ENCODE data around the gene MS4A18.

The MS4A18 gene

GRCh38 chr11:60783141-60783484 is 58.6 kb downstream of the MS4A18 start:
- TF ChIP-seq TAF1 (IDR thresholded peaks at IDR 0.05; ENCODE audit: low read depth): no peak
- TF ChIP-seq EP300 (IDR thresholded peaks at IDR 0.05; ENCODE audit: borderline replicate concordance): no peak
- TF ChIP-seq, protein P1, sequence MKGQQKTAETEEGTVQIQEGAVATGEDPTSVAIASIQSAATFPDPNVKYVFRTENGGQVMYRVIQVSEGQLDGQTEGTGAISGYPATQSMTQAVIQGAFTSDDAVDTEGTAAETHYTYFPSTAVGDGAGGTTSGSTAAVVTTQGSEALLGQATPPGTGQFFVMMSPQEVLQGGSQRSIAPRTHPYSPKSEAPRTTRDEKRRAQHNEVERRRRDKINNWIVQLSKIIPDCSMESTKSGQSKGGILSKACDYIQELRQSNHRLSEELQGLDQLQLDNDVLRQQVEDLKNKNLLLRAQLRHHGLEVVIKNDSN (IDR thresholded peaks at IDR 0.05): no peak
- TF ChIP-seq NFIC (IDR thresholded peaks at IDR 0.05): no peak
- no peak for TF ChIP-seq TEAD4 (IDR thresholded peaks at IDR 0.05)
- no peak for TF ChIP-seq RAD21 (IDR thresholded peaks at IDR 0.05; ENCODE audit: low read depth)
- TF ChIP-seq TCF12 (IDR thresholded peaks at IDR 0.05; ENCODE audit: low read depth): no peak
- no peak for TF ChIP-seq CREB1 (IDR thresholded peaks at IDR 0.05; ENCODE audit: low read depth)
- TF ChIP-seq, protein P2, sequence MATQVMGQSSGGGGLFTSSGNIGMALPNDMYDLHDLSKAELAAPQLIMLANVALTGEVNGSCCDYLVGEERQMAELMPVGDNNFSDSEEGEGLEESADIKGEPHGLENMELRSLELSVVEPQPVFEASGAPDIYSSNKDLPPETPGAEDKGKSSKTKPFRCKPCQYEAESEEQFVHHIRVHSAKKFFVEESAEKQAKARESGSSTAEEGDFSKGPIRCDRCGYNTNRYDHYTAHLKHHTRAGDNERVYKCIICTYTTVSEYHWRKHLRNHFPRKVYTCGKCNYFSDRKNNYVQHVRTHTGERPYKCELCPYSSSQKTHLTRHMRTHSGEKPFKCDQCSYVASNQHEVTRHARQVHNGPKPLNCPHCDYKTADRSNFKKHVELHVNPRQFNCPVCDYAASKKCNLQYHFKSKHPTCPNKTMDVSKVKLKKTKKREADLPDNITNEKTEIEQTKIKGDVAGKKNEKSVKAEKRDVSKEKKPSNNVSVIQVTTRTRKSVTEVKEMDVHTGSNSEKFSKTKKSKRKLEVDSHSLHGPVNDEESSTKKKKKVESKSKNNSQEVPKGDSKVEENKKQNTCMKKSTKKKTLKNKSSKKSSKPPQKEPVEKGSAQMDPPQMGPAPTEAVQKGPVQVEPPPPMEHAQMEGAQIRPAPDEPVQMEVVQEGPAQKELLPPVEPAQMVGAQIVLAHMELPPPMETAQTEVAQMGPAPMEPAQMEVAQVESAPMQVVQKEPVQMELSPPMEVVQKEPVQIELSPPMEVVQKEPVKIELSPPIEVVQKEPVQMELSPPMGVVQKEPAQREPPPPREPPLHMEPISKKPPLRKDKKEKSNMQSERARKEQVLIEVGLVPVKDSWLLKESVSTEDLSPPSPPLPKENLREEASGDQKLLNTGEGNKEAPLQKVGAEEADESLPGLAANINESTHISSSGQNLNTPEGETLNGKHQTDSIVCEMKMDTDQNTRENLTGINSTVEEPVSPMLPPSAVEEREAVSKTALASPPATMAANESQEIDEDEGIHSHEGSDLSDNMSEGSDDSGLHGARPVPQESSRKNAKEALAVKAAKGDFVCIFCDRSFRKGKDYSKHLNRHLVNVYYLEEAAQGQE (IDR thresholded peaks at IDR 0.05; ENCODE audit: low read depth): no peak

DNA sequence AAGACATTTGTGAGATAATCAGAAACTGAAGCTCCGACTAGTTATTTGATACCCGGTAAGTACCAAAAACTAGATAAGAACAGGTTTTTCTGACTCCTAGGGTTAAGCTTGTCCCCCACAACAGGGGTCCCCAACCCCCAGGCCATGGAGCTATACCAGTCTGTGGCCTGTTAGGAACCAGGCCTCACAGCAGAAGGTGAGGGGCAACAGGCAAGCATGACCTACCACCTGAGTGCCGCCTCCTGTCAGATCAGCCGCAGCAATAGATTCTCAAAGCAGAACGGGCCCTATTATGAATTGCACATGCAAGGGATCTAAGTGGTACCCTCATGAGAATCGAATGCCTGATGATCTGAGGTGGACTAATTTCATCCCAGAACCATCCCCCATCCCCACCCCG is 59.4 kb downstream of the MS4A18 start:
- TF ChIP-seq CREB1 (IDR thresholded peaks at IDR 0.05; ENCODE audit: low read depth) (no peak), YY1 (IDR thresholded peaks at IDR 0.05; ENCODE audit: low read depth) (no peak), NFIC (IDR thresholded peaks at IDR 0.05) (no peak), TAF1 (IDR thresholded peaks at IDR 0.05; ENCODE audit: low read depth) (no peak), MAX (IDR thresholded peaks at IDR 0.05) (no peak), RAD21 (IDR thresholded peaks at IDR 0.05; ENCODE audit: low read depth) (no peak), TCF12 (IDR thresholded peaks at IDR 0.05; ENCODE audit: low read depth) (no peak), ZBTB7A (IDR thresholded peaks at IDR 0.05; ENCODE audit: low read depth) (no peak), EP300 (IDR thresholded peaks at IDR 0.05; ENCODE audit: borderline replicate concordance) (no peak), CEBPB (IDR thresholded peaks at IDR 0.05) (no peak), TEAD4 (IDR thresholded peaks at IDR 0.05) (no peak), EGR1 (IDR thresholded peaks at IDR 0.05) (no peak), FOXM1 (IDR thresholded peaks at IDR 0.05; ENCODE audit: borderline replicate concordance, low read depth) (no peak)
- TF ChIP-seq, protein P2 (IDR thresholded peaks at IDR 0.05; ENCODE audit: low read depth): no peak
- TF ChIP-seq, protein P1 (IDR thresholded peaks at IDR 0.05): no peak

DNA sequence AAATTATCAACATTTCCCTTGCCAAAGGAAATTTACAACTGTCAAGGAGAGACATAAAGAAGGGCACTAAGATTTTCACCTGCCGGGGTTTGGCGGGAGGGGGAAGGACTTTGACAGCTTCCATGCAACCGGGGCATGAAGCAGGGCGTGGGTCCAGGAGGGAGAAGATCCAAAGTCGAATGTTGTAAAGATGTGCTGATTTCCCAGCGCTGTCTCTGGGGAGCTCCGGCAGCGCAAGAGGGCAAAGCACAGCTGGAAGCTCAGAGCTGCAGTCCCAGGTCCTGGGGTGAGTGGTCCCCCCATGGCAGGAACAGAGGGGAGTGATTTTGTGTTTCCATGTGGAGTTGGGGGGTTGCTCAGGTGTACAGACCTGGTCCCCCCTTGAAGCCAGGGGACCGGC is 60.6 kb downstream of the MS4A18 start, which contains the start of gene MS4A10:
Gene MS4A10 (plus strand): TSS at position 198 of the 400 bp plus-strand sequence. CDS start 5,003 bp downstream, outside the sequence.
- no peak for TF ChIP-seq RAD21 (IDR thresholded peaks at IDR 0.05; ENCODE audit: low read depth)
- TF ChIP-seq FOXM1 (IDR thresholded peaks at IDR 0.05; ENCODE audit: borderline replicate concordance, low read depth): no peak
- no peak for TF ChIP-seq TAF1 (IDR thresholded peaks at IDR 0.05; ENCODE audit: low read depth)
- no peak for TF ChIP-seq EGR1 (IDR thresholded peaks at IDR 0.05)
- no peak for TF ChIP-seq CEBPB (IDR thresholded peaks at IDR 0.05)
- no peak for TF ChIP-seq TCF12 (IDR thresholded peaks at IDR 0.05; ENCODE audit: low read depth)
- TF ChIP-seq, protein P1 (IDR thresholded peaks at IDR 0.05): no peak
- TF ChIP-seq, protein P2 (IDR thresholded peaks at IDR 0.05; ENCODE audit: low read depth): no peak
- no peak for TF ChIP-seq ZBTB7A (IDR thresholded peaks at IDR 0.05; ENCODE audit: low read depth)
- TF ChIP-seq CREB1 (IDR thresholded peaks at IDR 0.05; ENCODE audit: low read depth): no peak
- TF ChIP-seq TEAD4 (IDR thresholded peaks at IDR 0.05): no peak
- TF ChIP-seq EP300 (IDR thresholded peaks at IDR 0.05; ENCODE audit: borderline replicate concordance): no peak
- TF ChIP-seq NFIC (IDR thresholded peaks at IDR 0.05): no peak
- no peak for TF ChIP-seq YY1 (IDR thresholded peaks at IDR 0.05; ENCODE audit: low read depth)
- no peak for TF ChIP-seq MAX (IDR thresholded peaks at IDR 0.05)

GRCh38 chr11:60785806-60786361 is 61.4 kb downstream of the MS4A18 start:
- TF ChIP-seq NFIC (IDR thresholded peaks at IDR 0.05) (no peak), FOXM1 (IDR thresholded peaks at IDR 0.05; ENCODE audit: borderline replicate concordance, low read depth) (no peak), MAX (IDR thresholded peaks at IDR 0.05) (no peak), CREB1 (IDR thresholded peaks at IDR 0.05; ENCODE audit: low read depth) (no peak), EGR1 (IDR thresholded peaks at IDR 0.05) (no peak), YY1 (IDR thresholded peaks at IDR 0.05; ENCODE audit: low read depth) (no peak), TCF12 (IDR thresholded peaks at IDR 0.05; ENCODE audit: low read depth) (no peak), RAD21 (IDR thresholded peaks at IDR 0.05; ENCODE audit: low read depth) (no peak)
- TF ChIP-seq, protein P1 (IDR thresholded peaks at IDR 0.05): no peak

Measured in Ishikawa (cell line).